Measurements from ENCODE around the gene CCR6.

Gene CCR6

DNA sequence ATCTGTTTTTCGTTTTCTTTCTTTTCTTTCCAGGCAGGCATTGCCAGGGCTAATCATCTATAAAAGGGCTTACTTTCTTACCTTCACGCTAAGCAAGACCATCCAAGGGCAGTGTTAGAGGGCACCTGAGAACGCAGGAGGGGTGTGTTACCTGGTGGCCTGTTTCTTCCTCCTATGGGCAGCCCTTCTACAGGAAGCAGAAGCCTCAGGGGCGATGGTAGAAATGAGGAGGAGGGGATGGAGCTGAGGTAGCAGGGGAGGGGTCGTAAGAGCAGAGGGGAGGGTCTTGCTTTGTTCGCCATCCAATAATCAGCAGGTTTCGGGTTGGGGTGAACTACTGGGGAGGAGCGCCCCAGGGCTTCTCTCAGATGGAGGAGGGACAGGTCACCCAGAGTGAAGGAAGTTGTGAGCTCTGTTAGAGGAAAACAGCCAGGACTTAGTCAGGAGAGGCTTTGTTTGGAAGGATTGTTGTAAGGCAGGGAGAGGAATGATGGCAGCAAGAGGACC, 1.5 kb upstream of the CCR6 start:
- no peak for DNase-seq

DNA sequence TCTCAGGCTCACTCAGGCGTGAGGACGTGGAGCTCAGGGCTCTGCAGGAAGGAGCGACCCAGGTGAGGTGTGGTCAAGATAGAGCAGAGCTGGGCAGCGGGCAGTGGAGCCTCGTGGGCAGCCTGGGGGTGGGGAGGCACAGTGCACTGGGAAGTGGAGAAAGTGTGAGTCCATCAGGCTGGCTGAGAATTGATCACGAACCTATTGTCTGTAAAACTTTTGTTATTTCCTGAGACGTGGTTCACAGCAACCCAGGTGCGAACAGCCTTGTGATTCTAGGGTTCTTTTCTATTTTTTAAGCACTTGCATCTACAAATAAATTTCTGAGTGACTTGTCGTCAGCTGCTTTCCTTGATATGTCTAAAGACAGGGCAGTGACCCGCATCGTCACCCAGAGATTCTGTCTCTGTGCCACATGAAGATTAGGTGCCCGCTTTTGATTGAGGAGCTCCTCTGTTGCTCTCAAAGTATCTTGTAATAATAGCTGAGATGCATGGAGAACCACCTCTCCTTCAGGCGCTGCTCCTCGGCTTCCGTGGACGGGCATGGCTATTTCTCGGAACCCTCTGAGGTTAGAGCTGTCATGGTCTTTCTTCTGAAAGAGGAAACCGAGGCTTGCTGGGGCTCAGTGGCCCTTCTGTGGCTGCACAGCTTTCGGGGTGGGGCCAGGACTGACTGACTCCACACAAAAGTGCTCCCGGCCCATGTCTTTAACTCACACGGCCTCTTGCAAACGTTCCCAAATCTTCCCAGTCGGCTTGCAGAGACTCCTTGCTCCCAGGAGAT, 662 bp upstream of the CCR6 start:
- no peak for DNase-seq

- DNase-seq: no peak
These were observed 1.9 kb downstream of the CCR6 start for GRCh38 chr6:167124753-167125152.

GRCh38 chr6:167125410-167125809, 2.5 kb downstream of the CCR6 start:
- no peak for DNase-seq

GRCh38 chr6:167125855-167126349, 3.0 kb downstream of the CCR6 start:
- DNase-seq: no peak

- no peak for DNase-seq
These were observed 5.1 kb downstream of the CCR6 start for GRCh38 chr6:167127785-167128531.

- no peak for DNase-seq
These were observed 6.3 kb downstream of the CCR6 start for GRCh38 chr6:167129159-167129558.

GRCh38 chr6:167129562-167129961, 6.7 kb downstream of the CCR6 start:
- no peak for DNase-seq

DNA sequence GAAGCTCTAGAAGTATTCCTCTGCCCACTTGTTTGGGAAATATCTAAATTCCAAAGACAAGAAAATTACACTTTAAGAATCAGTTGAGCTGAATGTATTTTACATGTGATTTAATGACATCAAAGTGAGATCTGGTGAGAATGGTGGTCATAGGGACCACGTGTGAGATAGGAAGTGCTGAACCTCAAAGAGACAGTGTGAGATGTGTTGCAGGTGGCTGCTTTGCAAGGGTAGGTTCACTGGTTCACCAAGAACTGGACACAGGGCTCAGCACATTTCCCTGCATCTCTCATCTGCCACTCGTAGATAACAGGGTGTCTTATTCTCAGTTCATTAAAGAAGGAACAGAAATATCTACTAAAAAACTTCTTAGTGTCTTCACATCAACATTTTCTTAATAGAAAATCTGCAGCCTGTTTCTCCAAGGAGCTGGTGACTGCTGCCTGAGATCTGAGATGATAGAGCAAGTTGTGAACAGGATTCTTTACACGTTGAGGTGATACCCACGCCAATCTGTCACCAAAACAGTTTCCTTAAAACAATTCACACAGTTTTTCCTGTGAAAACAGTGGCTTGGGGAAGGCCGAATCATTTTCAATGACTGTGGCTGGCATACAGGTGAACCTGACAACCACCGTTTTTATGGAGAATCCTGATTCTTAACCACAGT, 7.2 kb downstream of the CCR6 start:
- no peak for DNase-seq

DNA sequence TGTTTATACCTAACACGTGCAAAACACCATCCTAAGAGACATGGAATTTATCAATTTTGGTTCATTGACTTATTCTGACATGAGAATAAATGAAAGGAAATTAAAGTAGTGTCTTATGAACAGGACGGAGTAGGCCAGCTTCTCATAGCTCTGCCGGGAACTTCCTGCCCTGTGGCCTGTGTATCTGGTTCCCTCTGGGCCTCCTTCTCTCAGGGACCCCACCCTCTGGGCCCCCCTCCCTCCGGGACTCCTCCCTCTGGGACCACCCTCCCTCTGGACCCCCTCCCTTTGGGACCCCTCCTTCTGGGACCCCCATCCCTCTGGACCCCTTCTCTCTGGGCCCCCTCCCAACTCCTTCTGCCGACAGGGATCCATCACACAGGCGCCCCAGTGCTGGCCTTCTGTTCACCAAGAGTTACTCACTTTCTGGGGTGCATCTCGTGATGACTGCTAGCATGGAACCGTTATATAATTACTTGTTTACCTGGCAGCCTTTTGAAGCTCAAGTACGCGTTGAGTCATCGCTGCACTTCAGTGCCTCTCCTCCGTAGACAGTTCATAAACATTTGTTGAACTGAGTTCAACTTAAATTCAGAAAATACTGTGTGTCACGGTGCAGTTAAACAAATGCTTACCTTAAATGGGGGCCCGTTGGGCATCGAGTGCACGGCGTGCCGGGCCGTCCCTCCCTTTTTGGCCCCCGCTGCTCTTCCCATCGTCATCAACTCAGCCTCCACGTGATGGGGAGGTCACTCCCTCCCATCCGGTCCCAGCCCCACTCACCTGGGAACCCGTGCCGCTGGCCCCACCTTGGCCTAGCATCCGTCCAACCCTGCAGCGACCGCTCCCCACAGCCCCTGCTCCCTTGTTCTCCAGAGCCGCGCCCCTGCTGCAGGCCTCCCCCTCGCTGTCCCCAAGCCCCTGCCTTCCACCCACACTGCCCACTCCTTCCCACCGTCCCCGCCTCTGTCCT, 8.1 kb downstream of the CCR6 start:
- no peak for DNase-seq

DNA sequence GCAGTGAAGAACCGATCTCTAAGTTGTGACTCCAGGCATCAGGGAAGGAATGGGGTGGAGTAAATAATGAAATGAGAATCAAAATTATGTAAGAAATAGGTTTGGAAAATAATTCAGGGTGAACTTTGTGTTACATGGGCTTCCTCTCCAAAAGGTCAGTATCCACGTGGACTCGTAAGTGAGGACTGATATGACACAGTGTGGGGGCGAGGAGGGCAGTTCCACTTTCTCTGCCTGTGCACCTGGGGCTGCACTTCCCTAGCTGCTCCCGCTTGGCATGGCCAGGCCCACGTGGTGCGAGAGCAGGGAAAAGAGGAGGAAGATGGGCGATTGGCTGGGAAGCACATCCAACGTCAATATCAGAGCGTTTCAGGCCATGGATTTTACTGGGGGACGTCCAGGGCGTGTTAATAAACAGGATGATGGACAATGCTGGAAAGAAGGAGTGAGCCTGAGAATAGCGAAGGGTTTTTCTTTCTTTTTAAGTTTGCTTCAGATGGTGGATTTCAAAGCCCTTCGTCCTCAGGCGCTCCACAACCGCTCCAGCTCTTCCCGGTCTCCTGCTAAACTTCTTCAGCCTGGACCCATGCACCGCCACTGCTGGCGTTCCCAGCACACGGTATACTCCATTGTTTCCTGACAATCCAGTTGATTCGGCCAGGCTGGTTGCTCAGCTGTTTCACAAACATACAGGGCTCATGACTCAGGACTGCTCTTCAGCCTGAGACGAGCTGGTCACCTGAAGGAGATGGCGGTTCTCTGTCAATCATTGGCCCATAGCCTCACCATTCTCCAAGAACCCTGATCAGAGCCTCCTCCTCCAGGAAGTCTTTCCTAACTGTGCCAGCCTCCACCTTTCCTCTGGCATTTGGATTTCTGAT, 11.8 kb downstream of the CCR6 start:
- DNase-seq: no peak

- no peak for DNase-seq
These were observed 13.5 kb downstream of the CCR6 start for GRCh38 chr6:167136376-167136775.

DNA sequence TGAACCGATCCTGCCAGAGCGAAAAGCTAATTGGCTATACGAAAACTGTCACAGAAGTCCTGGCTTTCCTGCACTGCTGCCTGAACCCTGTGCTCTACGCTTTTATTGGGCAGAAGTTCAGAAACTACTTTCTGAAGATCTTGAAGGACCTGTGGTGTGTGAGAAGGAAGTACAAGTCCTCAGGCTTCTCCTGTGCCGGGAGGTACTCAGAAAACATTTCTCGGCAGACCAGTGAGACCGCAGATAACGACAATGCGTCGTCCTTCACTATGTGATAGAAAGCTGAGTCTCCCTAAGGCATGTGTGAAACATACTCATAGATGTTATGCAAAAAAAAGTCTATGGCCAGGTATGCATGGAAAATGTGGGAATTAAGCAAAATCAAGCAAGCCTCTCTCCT, 14.2 kb downstream of the CCR6 start:
- DNase-seq: no peak

DNA sequence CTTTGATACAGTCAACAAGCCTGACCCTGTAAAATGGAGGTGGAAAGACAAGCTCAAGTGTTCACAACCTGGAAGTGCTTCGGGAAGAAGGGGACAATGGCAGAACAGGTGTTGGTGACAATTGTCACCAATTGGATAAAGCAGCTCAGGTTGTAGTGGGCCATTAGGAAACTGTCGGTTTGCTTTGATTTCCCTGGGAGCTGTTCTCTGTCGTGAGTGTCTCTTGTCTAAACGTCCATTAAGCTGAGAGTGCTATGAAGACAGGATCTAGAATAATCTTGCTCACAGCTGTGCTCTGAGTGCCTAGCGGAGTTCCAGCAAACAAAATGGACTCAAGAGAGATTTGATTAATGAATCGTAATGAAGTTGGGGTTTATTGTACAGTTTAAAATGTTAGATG, 15.0 kb downstream of the CCR6 start:
- no peak for DNase-seq

DNA sequence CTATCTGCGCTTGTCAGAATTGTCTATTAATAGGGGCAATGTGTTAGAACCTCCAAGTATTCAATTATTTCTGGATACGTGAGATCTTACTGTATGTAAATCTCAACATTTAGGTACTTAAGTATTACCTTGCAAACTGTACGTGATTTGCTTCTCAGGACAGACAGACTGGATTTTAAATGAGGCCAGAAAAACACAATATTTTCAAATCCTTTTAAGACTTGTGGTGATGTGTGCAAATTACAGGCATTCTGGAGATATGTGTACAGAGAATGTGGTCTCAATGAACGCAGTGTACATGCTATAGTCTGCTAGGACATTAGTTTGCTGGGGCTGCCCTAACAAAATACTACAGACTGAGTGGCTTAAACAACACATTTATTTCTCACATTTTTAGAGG, 16.9 kb downstream of the CCR6 start:
- DNase-seq: no peak

GRCh38 chr6:167140589-167141474, 17.9 kb downstream of the CCR6 start:
- no peak for DNase-seq

- DNase-seq: no peak
These were observed 19.0 kb downstream of the CCR6 start for GRCh38 chr6:167141667-167142432.

DNA sequence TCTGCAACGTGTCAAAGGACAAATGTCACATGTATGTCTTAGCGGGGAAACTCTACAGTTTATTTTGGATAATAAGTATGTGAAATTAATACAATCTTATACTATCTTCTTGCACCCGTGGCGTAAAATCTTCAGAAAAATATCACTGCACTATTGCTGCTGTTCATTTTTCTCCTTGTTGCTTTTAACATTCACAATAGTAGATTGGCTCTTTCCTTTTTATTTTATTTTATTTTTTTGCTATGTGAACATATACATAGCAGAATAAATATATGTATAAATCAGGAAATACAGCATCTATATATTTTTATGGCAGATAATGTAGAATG, 19.5 kb downstream of the CCR6 start:
- DNase-seq: no peak

DNA sequence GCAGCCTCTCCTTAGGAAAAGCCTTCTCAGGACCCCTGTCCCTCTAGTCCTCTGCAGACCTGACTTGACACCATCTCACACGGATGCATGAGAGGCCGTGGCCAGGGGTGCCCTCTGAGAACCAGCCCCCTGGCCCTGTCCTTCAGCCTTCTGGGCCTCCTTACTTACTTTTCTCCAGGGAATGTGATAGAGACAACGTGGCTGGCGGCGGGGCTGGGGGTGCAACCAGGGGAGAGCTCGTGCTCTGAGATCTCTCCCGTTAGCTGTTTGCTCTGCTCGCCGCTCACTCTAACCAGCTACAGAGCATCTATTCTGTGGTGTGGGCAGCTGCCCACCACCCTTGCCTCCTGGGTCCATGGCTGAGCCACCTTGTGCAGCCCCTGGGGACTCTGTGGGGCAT, 20.1 kb downstream of the CCR6 start:
- no peak for DNase-seq

GRCh38 chr6:167145461-167145860, 22.6 kb downstream of the CCR6 start:
- no peak for DNase-seq
